OCI-LY7 (cell line): ENCODE measurements around the gene PLEKHA6.

Experiments used
- CTCF ChIP-seq: fragments of 200-600 bp; sonication (generic); conservative IDR thresholded peaks from 2 replicates; pipeline ENCODE4 v1.5.1; 2014; ENCODE audit warnings: mild to moderate bottlenecking, antibody characterized with exemption, low read length, moderate library complexity, mixed read lengths
- EZH2phosphoT487 ChIP-seq: fragments of 200-600 bp; sonication (generic); IDR thresholded peaks from 2 replicates; pipeline ENCODE4 v1.6.1; 2018; ENCODE audit warnings: low read depth, borderline replicate concordance, mild to moderate bottlenecking, mixed run types, antibody characterized with exemption, low read length, moderate library complexity, mixed read lengths

- TF ChIP-seq CTCF (no peak), EZH2phosphoT487 (no peak)
Measured at GRCh38 chr1:204213668-204214662, 145.8 kb downstream of the PLEKHA6 start, which contains the start of gene GOLT1A.
